ENCODE data around the gene FXYD5.
"Not testable (repeated sequence)": the region's sequence is repeated elsewhere in the genome, so short reads cannot be mapped to it uniquely, and the experiment has no call there.

The FXYD5 gene

DNA sequence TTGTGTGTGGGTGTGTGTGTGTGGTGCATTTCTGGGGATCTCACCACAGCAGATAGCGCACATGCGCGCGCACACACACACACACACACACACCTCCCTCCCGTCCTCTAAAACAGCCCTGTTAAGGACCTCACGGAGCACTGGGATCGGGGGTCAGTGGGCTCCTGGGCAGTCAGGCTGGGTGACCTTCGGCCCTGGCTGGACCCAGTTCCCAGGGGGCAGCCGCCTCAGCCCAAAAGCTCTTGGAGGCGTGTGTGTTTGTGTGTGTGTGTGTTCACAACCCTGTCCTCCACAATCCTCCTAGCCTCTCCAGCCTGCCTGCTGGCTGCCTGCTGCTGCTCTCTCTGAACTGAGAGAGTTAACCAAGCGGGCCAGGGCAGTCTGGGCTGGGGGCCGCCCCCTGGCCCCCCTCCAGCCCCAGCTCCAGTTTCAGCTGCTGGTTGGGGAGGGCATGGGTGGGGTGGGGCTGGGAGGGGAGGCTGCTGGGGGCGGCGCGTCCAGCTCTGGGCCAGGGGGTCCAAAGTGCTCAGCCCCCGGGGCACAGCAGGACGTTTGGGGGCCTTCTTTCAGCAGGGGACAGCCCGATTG lies 16.1 kb upstream of the FXYD5 start, which contains the start of gene FXYD1:
Gene FXYD1 (plus strand): TSS at position 520 of the 588 bp plus-strand sequence. CDS start 1,256 bp downstream, outside the sequence.
- no peak for DNase-seq (ENCODE audit: low read depth)

DNA sequence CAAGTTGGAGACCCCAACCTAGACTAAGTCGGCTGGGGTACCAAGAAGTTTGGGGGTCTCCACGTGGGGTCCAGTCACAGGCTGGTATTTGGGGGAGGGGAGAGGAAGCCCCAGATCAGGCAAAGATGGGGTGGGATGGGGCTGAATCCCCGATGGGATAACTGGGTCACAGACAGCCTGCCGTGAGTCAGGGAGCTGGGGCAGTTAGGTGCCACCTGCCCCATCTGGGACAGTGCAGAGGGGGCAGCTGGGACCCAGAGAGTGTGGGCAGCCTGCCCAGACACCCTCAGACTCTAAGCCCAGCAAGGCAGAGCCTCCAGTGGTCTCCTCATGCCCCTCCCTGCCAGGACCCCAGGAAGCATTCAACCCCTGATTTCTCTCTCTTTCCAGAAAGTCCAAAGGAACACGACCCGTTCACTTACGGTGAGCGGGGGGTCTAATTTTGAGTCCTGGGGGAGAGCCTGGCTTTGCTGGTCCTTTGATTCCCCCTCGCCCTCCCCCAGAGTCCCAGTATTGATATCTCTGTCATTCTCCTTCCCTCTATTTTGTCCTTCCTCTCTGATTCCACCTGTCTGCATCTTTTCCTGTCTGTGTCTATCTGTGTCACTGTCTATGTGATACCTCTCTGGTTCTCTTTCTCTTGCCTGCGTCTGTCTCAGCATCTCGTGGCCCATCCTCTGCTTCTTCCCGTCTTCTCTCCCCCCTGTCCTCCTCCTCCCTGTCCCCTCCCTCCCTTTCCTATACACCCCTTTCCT lies 14.2 kb upstream of the FXYD5 start:
- no peak for DNase-seq (ENCODE audit: low read depth)

- peak; percentile 98 for DNase-seq (ENCODE audit: low read depth)
Observed at GRCh38 chr19:35140962-35141836, 13.3 kb upstream of the FXYD5 start.

DNA sequence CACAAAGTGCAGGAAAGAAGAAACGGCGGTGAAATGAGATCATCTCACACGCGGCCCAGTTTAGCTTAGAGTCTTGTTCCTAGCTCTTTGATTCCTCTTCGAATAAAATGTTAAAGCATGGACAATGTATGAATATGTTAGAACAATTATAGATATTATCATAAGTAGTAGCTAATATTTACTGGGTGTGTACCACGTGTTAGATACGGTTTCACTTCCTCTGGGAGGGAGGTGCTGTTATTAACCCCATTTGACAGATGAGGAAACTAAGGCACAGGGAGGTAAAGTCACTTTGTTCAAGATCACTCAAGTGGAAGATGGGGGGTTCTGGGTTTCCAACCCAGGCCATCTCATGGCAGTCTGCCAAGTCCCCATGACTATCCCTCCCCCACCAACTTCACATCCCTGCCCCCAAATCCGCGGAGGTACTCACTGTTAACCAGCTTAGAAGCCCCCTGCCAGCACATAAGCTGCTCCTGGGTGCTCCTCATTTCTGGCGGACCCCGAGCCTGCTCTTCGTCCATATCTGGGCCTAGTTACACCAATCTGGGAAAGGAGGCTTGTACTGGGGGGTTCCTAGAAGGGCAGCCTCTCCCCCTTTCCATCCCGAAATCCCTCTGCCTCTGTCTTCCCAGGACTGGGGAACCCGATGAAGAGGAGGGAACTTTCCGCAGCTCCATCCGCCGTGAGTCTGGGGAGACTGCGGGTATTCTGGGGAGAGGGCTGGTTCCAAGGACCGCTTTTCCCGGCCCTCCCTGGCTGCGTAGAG lies 12.5 kb upstream of the FXYD5 start:
- DNase-seq (ENCODE audit: low read depth), result no peak

- DNase-seq (ENCODE audit: low read depth), result peak; percentile 60
Observed at GRCh38 chr19:35142606-35143230, 11.8 kb upstream of the FXYD5 start.

DNA sequence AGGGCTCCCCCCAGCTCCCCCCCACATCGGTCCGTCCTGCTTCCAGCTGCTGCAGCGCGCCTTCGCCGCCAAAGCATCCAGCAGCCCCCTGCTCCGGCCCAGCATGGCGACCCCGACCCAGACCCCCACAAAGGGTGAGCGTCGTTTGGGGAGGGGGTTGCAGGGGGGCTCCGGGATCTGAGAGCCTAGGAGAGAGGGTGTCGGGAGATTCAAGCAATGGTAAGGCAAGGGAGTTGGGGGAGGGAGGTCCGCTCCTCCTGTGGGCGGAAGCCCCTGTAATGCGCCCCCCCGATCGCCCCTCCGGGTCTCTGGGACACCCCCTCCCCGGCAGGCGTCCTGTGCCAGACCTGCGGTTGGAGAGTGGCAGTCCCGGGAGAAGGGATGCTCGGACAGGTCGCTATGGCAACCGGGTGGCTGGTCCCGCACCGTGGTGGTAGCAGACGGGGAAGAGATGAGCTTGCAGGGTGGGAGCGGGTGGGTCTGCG lies 11.3 kb upstream of the FXYD5 start, which contains the start of gene FXYD7:
Gene FXYD7 (plus strand): TSS at position 25 of the 485 bp plus-strand sequence. CDS start 79 bp downstream, at position 104.
- DNase-seq (ENCODE audit: low read depth), result no peak

DNA sequence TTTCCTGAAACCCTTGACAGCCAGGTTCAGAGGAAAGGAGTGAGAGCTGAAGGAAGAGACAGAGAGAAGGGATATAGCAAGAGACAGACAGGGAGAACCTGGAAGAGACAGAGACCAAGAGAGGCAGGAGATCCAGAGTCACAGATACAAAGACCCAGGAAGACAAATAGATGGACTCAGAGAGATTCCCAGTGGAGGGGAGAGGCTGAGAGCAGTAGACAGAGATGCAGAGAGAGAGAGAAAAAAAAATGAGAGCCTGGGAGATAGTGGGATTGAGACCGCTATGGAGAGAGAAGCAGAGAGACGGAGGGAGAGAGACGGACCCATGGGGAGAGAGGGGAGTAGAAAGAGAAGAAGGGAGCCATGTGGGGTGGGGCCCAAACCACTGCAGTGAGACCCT lies 10.7 kb upstream of the FXYD5 start:
- DNase-seq (ENCODE audit: low read depth), result no peak

DNA sequence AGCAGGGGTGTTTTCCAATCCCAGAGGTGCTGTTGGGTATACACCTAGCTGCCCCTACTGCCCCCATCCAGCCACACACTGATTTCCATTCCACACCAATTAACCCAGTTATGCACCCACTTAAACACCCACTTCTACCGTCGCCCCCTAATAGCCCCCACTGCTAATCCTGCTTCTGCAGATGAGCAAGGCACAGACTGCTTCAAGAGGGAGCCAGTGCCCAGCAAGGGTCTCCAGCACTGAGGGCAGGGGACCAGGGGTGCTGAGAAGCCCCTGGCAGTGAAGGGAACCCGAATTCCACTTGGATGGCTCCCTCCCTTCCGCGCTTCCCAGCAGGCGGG lies 10.3 kb upstream of the FXYD5 start:
- no peak for DNase-seq (ENCODE audit: low read depth)

DNA sequence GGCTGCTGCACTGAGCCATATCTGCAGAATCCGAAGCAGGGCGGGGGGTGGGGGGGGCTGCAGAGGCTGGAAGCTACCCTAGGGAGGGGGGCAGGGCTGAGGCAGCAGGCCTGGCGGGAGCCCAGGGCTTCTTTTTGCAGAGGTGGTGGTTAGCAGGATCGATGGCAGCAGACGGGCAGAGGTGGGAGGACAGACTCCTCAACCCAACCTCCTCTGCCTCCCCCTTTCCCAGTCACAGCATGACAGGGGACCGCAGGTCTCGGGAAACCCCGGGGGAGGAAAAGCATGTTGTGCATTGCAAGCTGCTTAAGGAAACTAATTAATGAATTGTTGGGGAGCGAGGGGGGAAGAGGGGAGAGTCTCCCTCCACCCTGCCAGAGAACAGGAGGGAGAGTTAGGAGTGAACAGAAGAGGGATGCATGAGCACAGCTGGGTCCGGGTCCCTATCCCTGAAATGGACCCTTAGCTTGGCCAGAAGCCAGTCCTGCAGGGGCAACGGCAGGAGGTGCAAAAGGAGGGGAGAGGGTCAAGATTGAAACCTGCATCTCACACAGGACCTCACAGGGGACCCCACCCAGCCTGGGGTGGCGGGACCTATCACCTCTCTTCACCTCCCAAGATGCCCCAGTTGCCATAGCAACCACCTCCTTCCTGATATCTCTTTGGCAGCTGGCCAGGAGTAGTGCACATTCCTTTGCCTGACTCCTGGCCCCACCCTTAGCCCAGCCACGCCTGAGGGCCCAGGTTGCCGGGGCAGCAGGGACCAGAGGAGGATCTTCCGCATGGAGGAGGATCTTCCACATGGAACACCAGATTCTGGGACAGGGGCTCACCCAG lies 9.7 kb upstream of the FXYD5 start:
- DNase-seq (ENCODE audit: low read depth), result no peak

GRCh38 chr19:35146746-35147459 lies 7.6 kb upstream of the FXYD5 start:
- no peak for DNase-seq (ENCODE audit: low read depth)

- no peak for DNase-seq (ENCODE audit: low read depth)
Observed at GRCh38 chr19:35149463-35149862, 5.1 kb upstream of the FXYD5 start.

DNA sequence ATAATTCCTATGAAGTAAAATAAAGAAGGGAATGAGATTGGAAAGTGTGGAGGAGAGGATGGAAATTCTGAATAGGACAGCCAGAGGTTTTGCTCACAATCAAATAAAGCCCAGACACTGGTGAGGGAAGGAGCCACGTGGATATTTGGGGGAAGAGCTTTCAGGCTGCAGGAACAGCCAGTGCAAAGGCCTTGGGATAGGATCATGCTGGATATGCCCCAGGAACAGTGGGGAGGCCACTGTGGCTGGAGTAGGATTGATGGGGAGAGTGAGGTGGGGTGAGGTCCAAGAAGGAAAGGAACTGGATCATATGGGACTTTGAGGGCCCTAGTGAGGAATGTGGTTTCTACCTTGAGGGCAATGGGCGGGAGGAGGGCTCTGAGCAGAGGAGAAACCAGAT lies 4.1 kb upstream of the FXYD5 start:
- no peak for DNase-seq (ENCODE audit: low read depth)

- DNase-seq (ENCODE audit: low read depth), result no peak
Observed at GRCh38 chr19:35151273-35152065, 3.1 kb upstream of the FXYD5 start.

GRCh38 chr19:35153129-35153522 lies 1.4 kb upstream of the FXYD5 start:
- not testable (repeated sequence) for DNase-seq (ENCODE audit: low read depth)

DNA sequence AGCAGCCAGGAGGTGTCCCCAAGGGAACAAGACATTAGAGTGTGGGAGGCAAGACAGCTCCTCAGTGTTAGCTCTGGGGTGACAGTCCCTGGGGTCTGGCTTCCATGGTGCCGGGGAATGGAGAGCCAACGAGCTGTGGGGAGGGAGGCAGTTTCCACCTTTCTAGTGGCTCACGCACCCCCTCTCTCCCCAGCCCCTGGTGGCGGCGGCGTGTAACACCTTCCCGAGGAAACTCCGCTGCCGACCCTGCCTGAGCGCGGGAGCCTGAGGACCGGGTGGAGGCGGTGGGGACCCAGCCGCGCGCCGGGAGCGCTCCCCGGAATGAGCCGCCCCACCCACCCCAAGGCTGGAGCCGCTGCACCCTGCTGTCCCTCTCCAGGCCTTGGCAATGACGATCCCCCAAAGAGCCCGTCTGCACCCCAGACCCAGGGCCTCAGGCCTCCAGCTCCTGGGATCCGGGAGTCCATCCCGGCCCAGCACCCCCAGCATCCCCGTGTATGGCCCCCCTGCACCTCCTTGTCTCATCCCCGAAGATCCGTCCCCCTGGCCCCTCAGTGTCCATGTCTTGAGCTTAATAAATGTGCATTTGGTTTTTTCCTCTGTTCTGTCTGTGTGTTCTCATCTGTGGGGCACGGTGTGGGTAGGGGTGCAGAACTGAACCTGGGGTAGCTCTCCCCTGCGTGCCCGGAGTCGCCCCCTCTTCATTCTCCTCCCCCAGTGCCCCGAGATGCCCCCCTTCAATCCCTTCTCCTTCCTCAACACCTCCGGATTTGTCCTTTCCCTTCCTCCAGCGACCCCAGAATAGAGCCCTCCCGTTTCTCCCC lies 622 bp upstream of the FXYD5 start:
- DNase-seq (ENCODE audit: low read depth), result peak; percentile 77

DNA sequence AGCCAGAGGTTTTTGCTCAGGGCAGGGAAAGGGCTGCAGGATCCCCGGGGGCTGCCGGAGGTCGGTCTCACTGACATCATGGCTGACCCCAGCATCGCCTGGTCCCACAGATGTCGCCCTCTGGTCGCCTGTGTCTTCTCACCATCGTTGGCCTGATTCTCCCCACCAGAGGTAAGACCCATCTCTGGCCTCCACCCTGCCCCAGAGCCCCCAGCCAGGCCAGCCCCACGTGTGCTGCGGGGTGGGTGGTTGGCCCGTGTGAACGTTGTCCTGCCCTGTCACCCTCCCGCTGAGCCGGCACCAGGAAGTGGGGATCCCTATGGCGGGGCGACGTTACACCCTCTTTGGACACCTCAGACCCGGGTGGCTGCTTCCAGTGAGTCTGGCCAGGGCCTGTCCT lies 906 bp downstream of the FXYD5 start:
- peak; percentile 39 for DNase-seq (ENCODE audit: low read depth)

- no peak for DNase-seq (ENCODE audit: low read depth)
Observed at GRCh38 chr19:35155981-35156672, 1.6 kb downstream of the FXYD5 start.

DNA sequence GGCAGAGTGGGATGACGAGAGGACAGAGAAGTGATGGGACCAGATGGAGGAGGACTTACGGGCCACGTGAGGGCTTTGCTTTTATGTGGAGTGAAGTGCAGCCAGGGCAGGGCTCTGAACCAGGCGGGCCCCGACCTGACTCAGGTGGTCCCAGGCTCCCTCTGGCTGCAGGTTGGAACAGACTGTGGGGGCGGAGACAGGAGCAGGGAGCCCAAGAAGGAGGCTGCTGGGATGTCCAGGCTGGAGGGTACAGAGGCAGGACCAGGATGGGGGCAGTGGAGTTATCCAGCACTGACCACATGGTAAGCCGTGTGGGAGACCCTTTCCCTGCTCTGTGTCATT lies 2.1 kb downstream of the FXYD5 start:
- DNase-seq (ENCODE audit: low read depth), result no peak
